ENCODE measurements around the gene PRR13. TPM values are rescaled to one million over a fixed set of nuclear protein-coding genes. Genes with fewer than 3 reads are reported as not detected.

Gene PRR13
- total RNA-seq, 6 experiments from 2014 or later, result 122 to 188 (median 165) TPM

DNA sequence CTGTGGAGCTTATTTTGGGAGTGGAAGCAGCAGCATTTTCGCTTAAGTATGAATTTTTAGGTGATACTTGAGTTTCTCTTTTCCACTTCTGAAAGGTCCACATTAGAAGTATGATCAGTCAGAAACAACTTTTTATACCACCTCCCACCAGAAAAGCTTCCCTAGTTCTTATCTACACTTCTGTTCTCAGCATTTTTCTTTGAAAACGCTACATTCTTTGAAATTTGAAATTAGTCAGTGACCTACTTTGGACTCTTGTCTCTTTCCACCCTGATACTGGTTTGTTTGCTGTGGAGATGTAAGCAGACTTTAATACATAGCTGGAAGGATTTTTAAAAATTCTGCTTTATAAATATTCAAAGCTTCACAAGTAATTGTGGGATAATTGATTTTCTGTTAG lies 32.5 kb downstream of the PRR13 start:
- TF ChIP-seq, protein P1, sequence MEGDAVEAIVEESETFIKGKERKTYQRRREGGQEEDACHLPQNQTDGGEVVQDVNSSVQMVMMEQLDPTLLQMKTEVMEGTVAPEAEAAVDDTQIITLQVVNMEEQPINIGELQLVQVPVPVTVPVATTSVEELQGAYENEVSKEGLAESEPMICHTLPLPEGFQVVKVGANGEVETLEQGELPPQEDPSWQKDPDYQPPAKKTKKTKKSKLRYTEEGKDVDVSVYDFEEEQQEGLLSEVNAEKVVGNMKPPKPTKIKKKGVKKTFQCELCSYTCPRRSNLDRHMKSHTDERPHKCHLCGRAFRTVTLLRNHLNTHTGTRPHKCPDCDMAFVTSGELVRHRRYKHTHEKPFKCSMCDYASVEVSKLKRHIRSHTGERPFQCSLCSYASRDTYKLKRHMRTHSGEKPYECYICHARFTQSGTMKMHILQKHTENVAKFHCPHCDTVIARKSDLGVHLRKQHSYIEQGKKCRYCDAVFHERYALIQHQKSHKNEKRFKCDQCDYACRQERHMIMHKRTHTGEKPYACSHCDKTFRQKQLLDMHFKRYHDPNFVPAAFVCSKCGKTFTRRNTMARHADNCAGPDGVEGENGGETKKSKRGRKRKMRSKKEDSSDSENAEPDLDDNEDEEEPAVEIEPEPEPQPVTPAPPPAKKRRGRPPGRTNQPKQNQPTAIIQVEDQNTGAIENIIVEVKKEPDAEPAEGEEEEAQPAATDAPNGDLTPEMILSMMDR (IDR thresholded peaks at IDR 0.05), result no peak
- Mint-ChIP-seq H3K9me3 (no peaks in the 10 kb centered on the region), H3K4me3 (no peak overlapping the region), H3K36me3 (ENCODE audit: low read depth) (peaks cover 59% of the 10 kb centered on the region), H3K4me1 (ENCODE audit: low read depth) (peaks cover 71% of the 10 kb centered on the region), H3K27me3 (ENCODE audit: insufficient read depth) (peaks cover 14% of the 10 kb centered on the region), H3K27ac (peak overlapping the region; percentile 60)
- DNase-seq, result no peak

DNA sequence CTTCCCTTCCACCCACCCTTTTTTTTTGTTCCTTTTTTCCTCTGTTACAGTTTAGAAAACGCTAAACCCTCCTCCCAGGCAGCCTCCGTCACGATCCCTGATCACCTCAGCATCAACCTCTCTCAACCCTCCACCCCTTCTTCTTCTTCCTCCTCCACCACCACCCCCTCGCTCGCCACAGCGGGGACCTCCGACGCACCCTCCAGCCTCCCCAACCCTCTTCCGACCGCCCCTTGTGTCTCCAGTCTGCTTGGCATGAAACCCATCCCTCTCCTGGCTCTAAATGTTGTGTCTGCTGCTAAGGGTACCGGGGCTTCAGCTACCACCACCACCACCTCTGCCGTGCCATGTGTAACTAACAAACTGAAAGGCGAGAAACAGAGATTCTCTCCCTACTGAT lies 33.3 kb downstream of the PRR13 start:
- Mint-ChIP-seq H3K4me3 (no peak overlapping the region), H3K36me3 (ENCODE audit: low read depth) (peaks cover 66% of the 10 kb centered on the region), H3K27me3 (ENCODE audit: insufficient read depth) (peaks cover 16% of the 10 kb centered on the region), H3K9me3 (no peaks in the 10 kb centered on the region), H3K4me1 (ENCODE audit: low read depth) (peaks cover 79% of the 10 kb centered on the region), H3K27ac (peak overlapping the region; percentile 60)
- TF ChIP-seq, protein P1 (IDR thresholded peaks at IDR 0.05), result no peak
- DNase-seq, result no peak

DNA sequence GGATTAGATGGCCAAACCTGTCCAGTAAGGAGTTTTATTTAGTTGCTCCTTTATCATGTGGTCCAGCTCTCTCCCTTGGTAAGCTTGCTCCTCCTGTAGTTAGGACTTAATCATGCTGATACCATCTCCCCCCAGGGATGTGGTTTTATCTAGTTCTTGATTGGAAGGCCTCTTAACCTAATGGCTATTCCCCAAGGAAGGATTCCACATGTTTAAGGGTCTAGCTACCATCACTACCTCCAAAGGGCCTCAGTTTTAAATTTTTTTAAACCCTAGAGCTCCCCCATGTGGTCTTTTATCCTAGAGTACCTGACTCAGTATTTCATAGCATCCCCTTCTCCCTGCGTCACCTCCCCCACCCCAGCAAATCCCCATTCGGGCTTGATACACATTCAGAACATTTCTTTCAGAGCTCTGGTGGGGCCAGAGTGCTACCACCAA lies 35.3 kb downstream of the PRR13 start:
- TF ChIP-seq, protein P1 (IDR thresholded peaks at IDR 0.05), result peak; percentile 72
- peak overlapping the region; percentile 11; the same call in 1 of the 2 replicates for H3K4me3 Mint-ChIP-seq
- H3K4me1 Mint-ChIP-seq (ENCODE audit: low read depth), result peaks cover 87% of the 10 kb centered on the region
- no peak for DNase-seq
- peaks cover 61% of the 10 kb centered on the region for H3K36me3 Mint-ChIP-seq (ENCODE audit: low read depth)
- no peaks in the 10 kb centered on the region for H3K9me3 Mint-ChIP-seq
- H3K27me3 Mint-ChIP-seq (ENCODE audit: insufficient read depth), result peaks cover 23% of the 10 kb centered on the region
- H3K27ac Mint-ChIP-seq, result peak overlapping the region; percentile 72

DNA sequence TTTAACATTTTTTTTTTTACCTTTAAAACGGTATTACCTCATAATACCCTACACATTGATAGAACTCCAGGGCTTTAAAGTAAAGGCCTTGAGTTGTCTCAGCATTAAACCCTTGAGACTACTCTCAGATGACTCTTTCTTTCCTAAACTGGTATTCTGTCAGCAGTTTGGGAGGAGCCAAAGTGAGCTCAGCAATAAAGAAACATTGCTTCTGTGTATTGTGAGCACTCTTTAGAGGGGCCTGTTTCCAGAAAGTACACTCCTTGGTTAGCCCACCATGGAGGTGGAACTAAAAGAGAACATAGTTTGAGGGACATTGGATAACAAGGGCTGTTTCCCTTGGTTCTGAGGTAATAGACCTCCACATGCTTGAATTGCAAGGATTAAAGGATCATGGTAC lies 37.3 kb downstream of the PRR13 start:
- Mint-ChIP-seq H3K36me3 (ENCODE audit: low read depth) (peaks cover 63% of the 10 kb centered on the region), H3K27ac (peak overlapping the region; percentile 73), H3K4me3 (no peak overlapping the region), H3K27me3 (ENCODE audit: insufficient read depth) (peaks cover 37% of the 10 kb centered on the region), H3K4me1 (ENCODE audit: low read depth) (peaks cover 93% of the 10 kb centered on the region), H3K9me3 (no peaks in the 10 kb centered on the region)
- no peak for DNase-seq
- TF ChIP-seq, protein P1 (IDR thresholded peaks at IDR 0.05), result no peak

DNA sequence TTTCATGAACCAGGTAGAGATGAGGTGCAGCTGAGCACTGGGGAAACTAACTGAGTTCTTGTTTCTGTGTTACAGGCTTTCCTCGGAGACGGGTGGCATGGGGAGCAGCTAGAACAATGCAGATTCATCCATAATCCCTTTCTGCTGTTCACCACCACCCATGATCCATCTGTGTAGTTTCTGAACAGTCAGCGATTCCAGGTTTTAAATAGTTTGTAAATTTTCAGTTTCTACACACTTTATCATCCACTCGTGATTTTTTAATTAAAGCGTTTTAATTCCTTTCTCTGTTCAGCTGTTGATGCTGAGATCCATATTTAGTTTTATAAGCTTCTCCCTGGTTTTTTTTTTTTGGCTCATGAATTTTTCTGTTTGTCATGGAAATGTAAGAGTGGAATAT lies 37.8 kb downstream of the PRR13 start:
- DNase-seq, result no peak
- no peaks in the 10 kb centered on the region for H3K9me3 Mint-ChIP-seq
- peaks cover 93% of the 10 kb centered on the region for H3K4me1 Mint-ChIP-seq (ENCODE audit: low read depth)
- peak overlapping the region; percentile 73 for H3K27ac Mint-ChIP-seq
- peaks cover 40% of the 10 kb centered on the region for H3K27me3 Mint-ChIP-seq (ENCODE audit: insufficient read depth)
- H3K36me3 Mint-ChIP-seq (ENCODE audit: low read depth), result peaks cover 63% of the 10 kb centered on the region
- TF ChIP-seq, protein P1 (IDR thresholded peaks at IDR 0.05), result no peak
- peak overlapping the region; percentile 53 for H3K4me3 Mint-ChIP-seq
